Measurements from ENCODE around the gene AGTRAP.

- TF ChIP-seq EZH2 (IDR thresholded peaks at IDR 0.05; ENCODE audit: low read length, missing control alignments) (no peak), CTCF (conservative IDR thresholded peaks at IDR 0.05 in 1 of 2, IDR thresholded peaks at IDR 0.05 in 1 of 2; ENCODE audit: low read depth in 1 of 2, low read length in 2 of 2) (no peak)
Measured at GRCh38 chr1:11752359-11753088, 16.6 kb downstream of the AGTRAP start.

All from fibroblast of lung (primary cell).